ENCODE data around the gene TECTB.

The TECTB gene

DNA sequence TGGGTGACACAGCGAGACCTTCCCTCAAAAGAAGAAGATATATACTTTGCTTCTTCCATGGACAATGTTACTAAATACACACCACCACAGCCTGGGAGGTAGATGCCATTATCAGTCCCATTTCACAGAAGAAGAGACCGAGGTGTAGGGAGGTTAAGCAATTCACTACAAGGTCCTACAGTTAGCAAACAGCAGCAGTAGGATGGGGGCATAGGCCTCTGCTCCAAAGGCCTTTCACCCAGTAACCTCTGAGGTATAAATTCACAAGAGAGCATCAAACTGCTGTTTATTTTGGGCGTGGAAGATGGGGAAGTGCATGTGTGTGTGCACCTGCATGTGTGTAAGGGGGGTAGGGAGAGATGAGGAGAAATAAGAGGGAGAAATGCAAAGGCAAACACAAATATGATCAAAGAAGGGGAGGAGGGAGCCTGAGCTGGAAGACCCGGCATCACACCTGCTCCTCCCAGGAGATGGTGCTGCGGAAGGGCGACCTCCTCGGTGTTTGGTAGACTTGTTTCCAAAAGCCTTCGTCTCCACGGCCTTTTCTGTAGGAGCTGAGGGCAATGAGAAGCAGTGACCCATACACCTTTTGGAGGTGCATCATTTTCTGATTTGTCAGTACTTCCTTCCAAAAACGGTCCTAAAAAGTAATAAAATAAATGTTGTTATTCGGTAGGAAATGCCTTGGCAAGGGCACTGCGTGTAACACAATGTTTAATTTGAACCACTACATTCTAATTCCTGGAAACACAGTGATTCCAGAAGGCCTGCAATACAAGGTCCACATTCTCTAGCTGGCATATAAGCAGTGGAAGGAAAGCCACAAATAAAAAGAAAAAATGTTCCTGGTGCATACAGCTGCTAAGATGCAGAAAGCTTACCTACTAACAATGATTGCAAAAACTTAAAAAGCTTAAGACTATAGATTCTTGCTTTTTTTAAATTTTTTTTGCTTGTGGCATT, 64.8 kb downstream of the TECTB start:
- no peak for DNase-seq (ENCODE audit: low spot score)

- DNase-seq (ENCODE audit: low spot score): no peak
These were observed 65.6 kb downstream of the TECTB start for GRCh38 chr10:112348759-112349158.

DNA sequence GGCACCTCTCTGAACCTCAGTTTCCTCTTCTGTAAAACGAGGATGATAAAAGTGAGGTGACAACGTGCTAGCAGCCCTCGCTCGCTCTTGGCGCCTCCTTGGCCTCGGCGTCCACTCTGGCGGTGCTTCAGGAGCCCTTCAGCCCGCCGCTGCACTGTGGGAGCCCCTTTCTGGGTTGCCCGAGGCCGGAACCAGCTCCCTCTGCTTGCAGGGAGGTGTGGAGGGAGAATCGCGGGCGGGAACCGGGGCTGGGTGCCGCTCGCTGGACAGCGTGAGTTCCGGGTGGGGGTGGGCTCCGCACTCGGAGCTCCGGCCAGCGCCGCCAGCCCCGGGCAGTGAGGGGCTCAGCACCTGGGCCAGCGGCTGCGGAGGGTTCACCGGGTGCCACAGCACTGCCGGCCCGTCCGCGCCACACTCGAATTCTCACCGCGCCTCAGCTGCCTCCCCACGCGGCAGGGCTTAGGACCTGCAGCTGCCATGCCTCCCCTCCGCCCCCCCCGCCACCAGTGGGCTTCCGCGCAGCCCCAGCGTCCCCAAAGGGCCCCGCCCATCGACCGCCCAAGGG, 66.4 kb downstream of the TECTB start:
- DNase-seq (ENCODE audit: low spot score): no peak

GRCh38 chr10:112351146-112351545, 67.9 kb downstream of the TECTB start:
- no peak for DNase-seq (ENCODE audit: low spot score)

DNA sequence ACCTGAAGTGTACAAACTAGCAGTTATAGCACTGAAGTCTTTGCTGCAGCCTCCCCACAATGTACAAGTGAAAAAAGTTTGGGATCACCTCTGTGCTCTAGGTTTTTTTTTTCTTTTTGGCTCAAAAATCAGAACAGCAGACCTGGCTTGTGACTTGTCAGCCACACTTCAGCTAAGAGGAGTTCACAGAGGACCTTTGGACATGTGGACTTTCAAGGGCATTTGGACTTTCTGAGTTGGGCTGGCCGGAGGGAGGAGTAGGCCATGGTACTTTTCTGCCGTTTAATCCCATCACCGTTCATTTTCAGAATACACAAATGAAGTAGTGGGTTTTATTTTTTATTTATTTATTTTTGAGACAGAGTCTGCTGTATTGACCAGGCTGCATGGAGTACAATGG, 68.8 kb downstream of the TECTB start:
- DNase-seq (ENCODE audit: low spot score): no peak

- DNase-seq (ENCODE audit: low spot score): no peak
These were observed 69.8 kb downstream of the TECTB start for GRCh38 chr10:112353046-112353445.
